NCI-H524 treated with DMSO at 0.1 percent for 48 hours (cell line): ENCODE data around the gene PIM1.
A peak's percentile ranks its signal among the peaks of the same experiment; 100 is the strongest.
"Not testable (repeated sequence)": the region's sequence is repeated elsewhere in the genome, so short reads cannot be mapped to it uniquely, and the experiment has no call there.

Source experiments
- DNase-seq: peaks from one replicate; lab custom pipeline; 2025; lab: John Stamatoyannopoulos, UW

The PIM1 gene

DNA sequence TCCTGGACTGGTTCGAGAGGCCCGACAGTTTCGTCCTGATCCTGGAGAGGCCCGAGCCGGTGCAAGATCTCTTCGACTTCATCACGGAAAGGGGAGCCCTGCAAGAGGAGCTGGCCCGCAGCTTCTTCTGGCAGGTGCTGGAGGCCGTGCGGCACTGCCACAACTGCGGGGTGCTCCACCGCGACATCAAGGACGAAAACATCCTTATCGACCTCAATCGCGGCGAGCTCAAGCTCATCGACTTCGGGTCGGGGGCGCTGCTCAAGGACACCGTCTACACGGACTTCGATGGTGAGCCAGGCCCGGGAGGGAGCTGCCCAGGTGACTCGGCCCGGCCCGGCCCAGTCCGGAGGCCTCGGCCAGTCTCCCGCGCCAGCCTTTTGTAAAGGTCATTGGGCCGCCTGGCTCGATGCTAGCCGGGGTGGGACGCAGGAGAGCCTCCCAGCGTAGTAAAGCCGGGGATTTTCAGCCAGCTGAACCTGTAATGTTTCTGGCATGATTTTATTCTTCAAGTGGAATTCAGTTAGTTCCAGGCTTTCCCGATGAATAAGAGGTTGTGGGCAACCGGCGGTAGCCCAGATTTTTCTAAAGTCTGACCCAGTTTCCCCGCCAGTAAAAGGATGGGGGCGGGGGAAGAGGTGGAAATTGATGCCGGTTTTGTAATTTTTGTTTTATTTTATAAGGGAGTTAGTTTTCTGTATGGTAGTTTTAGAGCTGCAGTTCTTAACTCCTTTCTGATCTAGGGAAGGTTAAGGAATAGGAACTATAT, 1.4 kb downstream of the PIM1 start:
- no peak for DNase-seq

DNA sequence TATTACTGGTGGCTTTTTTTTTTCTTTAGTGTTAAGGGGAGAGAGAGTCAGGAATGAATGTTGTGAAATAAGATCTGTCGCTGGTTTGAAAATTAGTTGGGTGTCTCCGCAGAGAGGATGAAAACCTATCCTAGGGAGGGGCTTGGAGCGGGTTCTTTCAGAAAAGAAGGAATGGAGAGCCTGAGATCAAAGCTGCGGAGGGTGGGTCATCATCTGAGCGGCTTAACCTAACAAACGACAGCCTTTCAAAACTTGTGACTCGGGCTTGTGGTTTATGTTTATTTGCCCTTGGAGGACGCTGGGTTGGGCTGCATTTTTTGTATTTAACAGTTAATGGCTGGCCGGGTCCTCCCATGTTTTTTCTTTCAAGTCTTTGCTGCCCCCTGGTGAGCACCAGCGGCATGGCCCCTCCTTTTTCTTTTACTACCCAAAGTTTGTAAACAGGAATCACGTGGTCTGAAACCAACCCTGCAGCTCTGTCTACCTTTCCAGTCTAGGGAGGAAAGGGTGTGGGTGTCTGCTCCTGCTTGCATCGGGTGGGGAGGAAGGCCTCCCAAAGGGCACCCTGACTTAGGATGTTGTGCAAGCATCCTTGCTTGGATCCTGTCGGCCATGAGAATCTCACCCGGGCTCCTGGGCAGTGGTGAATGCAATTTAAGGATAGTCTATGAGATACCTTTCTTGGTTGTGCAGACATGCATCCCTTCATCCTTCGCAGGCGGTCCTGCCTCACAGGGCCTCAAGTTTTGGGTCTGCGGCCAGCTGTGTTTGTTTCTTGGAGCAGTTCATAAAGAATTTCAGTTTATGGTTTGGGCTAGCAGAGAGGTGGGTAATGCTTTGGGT, 2.2 kb downstream of the PIM1 start:
- DNase-seq: peak; percentile 21

DNA sequence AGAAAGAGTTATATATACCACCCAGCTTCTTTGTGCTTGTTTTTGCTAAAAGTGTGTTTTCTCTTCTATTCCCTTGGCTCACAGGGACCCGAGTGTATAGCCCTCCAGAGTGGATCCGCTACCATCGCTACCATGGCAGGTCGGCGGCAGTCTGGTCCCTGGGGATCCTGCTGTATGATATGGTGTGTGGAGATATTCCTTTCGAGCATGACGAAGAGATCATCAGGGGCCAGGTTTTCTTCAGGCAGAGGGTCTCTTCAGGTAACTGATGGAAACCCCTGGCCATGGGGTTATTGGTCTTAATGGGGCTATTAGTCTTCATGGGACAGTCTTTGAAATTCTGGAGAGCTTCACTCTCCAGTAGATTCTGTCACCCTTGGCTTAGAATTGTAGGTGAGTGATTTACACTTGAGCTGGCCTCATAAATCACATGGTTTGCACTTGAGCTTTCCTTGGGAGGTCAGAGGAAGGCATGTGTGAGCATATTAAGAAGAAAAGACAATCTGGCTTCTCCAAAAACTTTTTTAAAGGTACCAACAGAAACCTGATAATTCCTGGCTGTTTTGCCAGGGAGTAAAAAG, 3.0 kb downstream of the PIM1 start:
- DNase-seq: no peak

DNA sequence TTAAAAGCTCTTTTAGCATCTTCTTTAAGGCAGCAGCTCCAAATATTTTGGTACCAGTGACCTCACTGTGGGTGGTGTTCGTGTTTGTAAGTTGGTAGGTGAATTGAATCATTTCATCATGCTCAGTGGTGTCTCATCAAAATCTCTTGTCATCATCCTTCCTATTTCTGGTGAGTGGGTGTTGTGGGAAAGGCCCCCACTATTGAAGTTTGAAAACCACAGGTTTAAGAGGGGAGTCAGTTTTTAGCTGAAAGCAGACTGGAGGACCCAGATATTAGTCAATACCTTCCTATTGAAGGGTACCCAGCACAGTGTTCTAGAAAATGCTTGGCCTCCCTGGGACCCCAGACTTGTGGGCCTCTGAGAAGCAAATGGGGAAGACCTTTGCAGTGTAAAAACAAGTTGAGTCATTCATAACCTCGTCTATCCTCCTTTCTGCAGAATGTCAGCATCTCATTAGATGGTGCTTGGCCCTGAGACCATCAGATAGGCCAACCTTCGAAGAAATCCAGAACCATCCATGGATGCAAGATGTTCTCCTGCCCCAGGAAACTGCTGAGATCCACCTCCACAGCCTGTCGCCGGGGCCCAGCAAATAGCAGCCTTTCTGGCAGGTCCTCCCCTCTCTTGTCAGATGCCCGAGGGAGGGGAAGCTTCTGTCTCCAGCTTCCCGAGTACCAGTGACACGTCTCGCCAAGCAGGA, 3.7 kb downstream of the PIM1 start:
- no peak for DNase-seq

DNA sequence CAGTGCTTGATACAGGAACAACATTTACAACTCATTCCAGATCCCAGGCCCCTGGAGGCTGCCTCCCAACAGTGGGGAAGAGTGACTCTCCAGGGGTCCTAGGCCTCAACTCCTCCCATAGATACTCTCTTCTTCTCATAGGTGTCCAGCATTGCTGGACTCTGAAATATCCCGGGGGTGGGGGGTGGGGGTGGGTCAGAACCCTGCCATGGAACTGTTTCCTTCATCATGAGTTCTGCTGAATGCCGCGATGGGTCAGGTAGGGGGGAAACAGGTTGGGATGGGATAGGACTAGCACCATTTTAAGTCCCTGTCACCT, 4.2 kb downstream of the PIM1 start:
- no peak for DNase-seq

DNA sequence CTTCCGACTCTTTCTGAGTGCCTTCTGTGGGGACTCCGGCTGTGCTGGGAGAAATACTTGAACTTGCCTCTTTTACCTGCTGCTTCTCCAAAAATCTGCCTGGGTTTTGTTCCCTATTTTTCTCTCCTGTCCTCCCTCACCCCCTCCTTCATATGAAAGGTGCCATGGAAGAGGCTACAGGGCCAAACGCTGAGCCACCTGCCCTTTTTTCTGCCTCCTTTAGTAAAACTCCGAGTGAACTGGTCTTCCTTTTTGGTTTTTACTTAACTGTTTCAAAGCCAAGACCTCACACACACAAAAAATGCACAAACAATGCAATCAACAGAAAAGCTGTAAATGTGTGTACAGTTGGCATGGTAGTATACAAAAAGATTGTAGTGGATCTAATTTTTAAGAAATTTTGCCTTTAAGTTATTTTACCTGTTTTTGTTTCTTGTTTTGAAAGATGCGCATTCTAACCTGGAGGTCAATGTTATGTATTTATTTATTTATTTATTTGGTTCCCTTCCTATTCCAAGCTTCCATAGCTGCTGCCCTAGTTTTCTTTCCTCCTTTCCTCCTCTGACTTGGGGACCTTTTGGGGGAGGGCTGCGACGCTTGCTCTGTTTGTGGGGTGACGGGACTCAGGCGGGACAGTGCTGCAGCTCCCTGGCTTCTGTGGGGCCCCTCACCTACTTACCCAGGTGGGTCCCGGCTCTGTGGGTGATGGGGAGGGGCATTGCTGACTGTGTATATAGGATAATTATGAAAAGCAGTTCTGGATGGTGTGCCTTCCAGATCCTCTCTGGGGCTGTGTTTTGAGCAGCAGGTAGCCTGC, 4.8 kb downstream of the PIM1 start:
- DNase-seq: no peak

DNA sequence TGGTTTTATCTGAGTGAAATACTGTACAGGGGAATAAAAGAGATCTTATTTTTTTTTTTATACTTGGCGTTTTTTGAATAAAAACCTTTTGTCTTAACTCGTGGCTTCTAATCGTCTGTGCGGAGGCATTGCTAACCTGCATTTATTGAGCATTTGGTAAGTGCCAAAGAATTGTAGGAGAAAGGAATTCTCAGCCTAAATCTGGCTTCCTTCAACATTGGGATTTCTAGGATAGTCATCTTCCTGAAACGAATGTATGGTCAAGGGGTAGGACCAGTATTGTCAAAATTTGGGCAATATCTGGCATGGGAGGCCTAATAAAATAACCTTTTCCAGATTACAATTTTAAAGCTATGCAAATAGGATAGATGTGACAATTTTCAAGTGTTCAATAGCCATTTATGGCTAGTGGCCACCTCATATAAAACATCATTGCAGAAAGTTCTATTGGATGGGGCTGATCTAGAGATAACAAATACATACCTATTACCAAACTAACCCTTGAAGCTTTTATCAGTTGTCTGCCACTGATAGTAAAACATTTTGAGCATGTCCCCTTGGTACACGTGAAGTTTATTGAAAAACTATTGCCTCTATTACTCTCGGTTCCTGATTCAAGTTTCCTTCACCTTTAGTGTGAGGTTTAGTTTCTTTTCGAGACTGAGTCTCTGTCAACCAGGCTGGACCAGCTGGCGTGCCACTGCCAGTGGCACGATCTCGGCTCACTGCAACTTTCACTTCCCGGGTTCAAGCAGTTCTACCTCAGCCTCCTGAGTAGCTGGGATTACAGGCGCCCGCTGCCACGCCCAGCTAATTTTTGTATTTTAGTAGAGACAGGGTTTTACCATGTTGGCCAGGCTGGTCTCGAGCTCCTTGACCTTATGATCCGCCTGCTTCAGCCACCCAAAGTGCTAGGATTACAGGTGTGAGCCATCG, 5.6 kb downstream of the PIM1 start:
- no peak for DNase-seq

DNA sequence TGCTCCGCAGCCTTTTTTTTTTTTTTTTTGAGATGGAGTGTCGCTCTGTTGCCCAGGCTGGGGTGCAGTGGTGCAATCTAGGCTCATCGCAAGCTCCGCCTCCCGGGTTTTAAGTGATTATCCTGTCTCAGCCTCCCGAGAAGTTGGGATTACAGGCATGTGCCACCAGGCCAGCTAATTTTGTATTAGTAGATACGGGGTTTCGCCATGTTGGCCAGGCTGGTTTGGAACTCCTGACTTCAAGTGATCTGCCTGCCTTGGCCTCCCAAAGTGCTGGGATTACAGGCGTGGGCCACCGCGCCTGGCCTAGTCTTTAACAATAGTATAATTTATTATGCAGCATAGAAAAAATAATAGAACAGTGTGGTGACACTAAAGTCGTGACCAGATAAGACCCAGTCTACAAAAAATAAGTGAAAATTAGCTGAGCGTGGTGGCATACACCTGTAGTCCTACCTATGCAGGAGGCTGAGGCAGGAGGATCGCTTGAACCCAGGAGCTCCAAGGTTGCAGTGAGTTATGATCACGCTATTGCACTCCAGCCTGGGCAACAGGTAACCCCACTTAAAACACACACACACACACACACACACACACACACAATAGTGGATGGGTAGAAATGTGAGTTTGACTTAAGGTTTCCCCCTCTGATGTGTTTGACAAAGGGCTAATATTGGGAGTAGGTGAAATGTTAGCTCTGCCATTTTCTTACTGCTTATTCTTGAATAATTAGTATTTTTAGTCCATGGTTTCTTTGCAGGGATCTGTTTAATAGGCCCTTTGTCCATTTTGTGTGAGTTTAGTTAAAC, 6.5 kb downstream of the PIM1 start:
- DNase-seq: no peak

DNA sequence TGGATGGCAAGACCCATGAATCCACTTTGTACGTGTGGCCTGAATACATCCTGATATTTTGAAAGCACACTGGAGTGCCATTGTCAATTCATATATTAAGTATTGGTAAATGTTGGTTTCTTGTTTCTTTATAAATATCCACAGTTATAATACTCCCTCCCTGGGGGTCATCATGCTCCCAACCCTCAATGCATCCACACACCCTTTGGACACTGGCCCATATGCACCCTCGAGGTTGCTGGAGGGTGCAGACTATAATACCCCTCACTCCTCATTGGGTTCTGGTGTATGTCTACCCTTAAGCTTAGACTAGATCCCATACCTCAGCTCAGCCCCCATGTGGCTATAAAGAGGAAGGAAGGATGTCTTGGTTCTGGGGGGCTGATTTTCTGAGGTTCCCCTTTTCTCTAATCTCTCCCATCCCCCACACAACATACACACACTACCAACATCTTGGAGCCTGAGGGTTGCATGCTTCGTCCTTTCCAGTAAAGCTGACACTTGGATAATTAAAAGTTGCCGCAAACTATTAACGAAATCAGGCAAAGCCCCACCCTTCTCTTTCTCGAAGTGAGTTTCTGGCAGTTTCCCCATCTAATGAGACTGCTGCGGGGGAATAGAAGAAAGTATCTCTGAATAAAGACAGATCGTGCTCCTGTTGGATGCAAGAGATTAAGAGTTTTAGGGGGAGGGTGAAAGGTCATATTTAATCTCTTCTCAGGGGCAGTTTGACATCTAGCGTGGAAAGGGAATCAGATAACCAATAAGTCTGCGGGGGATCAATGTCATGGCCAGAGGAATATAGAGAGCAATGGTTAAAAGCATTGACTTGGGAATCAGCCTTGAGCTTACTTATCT, 7.4 kb downstream of the PIM1 start:
- DNase-seq: no peak

DNA sequence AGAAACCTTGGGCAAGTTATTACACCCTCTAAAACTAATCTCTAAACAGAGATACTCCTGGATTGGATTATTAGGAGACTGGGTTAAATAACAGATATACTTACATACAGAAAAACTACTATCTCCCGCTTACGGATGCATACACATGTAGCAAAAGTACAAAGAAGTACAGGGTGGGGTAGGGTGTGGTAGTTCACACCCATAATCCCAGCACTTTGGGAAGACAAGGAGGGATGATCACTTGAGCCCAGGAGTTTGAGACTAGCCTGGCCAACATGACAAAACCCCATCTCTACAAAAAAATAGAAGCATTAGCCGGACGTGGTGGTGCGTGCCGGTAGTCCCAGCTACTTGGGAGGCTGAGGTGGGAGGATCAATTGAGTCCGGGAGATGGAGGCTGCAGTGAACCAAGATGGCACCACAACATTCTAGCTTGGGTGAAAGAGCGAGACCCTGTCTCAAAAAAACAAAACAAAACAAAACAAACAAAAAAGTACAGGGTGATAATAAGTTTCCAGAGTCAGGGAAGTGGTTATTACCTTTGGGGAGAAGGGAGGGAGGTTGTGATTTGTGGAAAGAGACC, 8.1 kb downstream of the PIM1 start:
- no peak for DNase-seq

DNA sequence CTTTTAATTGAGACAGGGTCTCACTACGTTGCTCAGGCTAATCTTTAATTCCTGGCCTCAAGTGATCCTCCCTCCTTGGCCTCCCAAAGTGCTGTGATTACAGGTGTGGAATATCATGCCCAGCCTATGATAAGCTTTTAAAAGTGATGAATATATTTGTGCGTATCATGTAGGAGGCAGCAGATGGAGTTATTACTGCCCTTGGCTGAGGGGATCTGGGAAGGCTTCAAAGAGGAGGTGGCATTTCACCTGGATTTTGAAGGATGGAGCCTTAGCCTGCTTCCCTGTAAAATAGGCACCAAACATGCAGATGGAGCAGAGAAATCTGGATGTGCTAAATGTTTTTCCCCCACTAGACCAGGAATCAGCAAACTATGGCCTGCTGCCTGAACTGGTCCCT, 10.1 kb downstream of the PIM1 start:
- no peak for DNase-seq

DNA sequence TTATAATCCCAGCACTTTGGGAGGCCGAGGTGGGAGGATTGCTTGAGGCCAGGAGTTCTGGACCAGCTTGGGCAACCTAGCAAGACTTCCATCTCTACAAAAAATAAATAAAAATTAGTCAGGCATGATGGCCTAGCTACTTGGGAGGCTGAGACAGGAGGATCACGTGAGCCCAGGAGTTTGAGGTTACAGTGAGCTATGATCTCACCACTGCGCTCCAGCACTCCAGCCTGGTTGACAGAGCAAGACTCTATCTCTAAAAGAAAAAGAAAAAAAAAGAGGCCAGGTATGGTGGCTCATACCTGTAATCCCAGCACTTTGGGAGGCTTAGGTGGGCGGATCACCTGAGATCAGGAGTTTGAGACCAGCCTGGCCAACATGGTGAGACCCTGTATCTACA, 10.7 kb downstream of the PIM1 start:
- DNase-seq: not testable (repeated sequence)

DNA sequence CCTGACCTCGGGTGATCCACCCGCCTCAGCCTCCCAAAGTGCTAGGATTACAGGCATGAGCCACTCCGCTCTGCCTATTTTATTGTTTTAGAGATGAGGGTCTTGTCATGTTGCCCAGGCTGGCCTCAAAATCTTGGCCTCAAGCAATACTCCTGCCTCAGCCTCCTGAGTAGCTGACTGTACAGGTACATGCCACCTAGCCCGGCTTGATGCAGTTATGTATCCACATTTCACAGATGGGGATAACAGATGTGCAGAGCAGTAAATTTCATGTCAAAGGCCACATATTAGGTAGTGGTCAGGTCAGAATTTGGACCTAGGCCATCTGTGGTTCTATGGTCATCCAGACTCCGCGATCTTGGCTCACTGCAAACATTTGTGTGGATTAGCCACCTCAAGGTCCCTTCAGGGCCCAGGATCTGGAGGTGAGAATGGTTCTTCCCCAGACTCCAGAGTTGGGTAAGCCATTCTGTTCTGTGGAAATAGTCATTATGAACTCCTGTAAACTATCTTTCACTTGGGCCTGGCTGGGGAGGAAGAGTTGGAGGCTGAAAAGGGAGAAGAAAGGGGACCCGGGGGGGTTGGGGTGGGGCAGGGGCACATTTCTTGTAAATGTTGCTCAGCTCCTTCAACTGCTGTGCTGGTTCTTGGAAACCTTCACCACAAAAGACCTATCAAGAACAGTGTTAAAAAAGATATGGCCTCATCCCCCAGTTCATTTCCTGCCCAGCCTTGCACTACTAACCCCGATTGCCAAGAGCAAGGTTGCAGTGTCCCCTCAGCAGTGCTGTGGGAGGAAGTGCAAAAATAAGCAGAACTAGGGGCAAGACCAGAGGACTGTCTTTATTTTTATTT, 13.0 kb downstream of the PIM1 start:
- no peak for DNase-seq

DNA sequence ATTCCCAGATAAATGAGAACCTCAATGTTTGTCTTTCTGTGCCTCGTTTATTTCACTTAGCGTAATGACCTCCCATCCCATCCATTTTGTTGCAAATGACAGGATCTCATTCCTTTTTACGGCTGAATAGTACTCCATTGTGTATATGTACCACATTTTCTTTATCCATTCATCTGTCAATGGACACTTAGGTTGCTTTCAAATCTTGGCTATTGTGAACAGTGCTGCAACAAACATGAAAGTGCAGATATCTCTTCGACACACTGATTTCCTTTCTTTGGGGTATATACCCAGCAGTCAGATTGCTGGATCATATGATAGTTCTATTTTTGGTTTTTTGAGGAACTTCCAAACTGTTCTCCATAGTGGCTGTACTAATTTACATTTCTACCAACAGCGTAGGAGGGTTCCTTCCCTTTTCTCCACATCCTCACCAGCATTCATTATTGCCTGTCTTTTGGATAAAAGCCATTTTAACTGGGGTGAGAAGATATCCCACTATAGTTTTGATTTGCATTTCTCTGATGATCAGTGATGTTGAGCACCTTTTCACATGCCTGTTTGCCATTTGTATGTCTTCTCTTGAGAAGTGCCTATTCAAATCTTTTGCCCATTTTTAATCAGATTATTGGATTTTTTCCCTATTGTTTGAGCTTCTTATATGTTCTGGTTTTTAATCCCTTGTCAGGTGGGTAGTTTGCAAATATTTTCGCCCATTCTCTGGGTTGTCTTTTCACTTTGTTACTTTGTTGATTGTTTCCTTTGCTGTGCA, 16.2 kb downstream of the PIM1 start:
- not testable (repeated sequence) for DNase-seq

DNA sequence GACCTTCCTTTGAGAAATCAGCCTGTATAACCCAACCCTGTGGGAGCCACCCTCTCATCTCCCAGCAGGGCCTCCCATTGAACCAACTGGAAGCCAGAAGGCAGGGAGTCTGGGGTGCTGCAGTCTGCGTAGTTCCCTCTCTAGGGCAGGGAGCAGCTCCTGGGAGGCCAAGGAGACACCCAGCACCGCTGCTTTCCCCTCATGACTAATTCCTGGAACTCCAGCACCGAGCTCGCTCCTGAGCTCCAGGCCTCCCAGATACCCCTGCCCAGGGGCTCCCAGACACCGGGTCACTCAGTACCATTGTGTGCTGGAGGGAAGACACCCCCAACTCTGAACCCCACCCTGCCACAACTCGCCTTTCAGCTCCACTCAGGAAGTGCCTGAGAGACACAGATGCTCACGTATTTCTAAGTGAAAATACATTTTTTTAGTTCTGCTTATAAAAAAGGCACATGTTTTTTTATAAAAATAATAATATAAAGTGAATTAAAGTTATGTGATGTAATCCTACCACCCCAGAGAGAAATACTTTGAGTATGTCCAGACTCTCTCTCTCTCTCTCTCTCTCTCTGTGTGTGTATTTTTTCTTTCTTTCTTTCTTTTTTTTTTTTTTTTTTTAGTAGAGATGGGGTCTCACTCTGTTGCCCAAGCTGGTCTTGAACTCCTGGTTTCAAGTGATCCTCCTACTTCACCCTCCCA, 17.5 kb downstream of the PIM1 start:
- no peak for DNase-seq

DNA sequence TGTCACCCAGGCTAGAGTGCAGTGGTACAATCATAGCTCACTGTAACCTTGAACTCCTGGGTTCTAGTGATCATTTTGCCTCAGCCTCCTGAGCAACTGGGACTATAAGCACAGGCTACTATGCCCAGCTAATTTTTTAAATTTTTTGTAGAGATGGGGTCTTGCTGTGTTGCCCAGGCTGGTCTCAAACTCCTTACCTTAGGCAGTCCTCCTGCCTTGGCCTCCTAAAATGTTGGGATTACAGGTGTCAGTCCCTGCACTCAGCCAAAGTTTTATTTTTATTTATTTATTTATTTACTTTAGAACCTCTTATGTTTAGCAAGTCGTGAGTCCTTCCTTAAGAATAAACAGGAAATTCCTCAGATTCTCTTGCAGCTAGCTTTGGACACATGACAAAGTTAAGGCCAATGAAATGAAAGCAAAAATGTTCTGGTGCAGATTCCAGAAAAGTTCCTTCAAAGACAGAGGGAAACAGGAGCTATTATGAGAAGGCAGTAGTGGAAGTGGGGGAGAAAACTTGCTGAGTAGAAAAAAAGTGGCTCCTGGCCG, 19.1 kb downstream of the PIM1 start:
- no peak for DNase-seq
